Activated CD4-positive, alpha-beta T cell treated with anti-CD3 and anti-CD28 coated beads for 36 hours (primary cell): Measurements from ENCODE around the gene LUC7L2. TPM values are rescaled to one million over a fixed set of nuclear protein-coding genes. Genes with fewer than 3 reads are reported as not detected.
A peak's percentile ranks its signal among the peaks of the same experiment; 100 is the strongest.
"Not testable (repeated sequence)": the region's sequence is repeated elsewhere in the genome, so short reads cannot be mapped to it uniquely, and the experiment has no call there.

Experiments used
- ATAC-seq: fragments of 200-7000 bp; cut with Tn5 transposase; one replicate; pipeline ENCODE4 v1.10.0; 2021; ENCODE audit warnings: mild to moderate bottlenecking, moderate library complexity
- CTCF ChIA-PET: fragments of 350-600 bp; sonication (Branson Sonifier 250); formaldehyde crosslinking; loops from one replicate; lab custom pipeline; 2021; ENCODE audit warnings: antibody characterized with exemption; lab: Charles Lee
- POLR2A ChIA-PET: fragments of 350-600 bp; sonication (Branson Sonifier 250); formaldehyde crosslinking; loops from one replicate; lab custom pipeline; 2021; ENCODE audit warnings: antibody characterized with exemption, inconsistent platforms; lab: Charles Lee
- DNase-seq: peaks from one replicate; pipeline ENCODE4 v3.0.0-alpha.2; 2020
- H3K27ac Mint-ChIP-seq: one replicate; pipeline ENCODE4 v1.8.0; 2021; ENCODE audit warnings: mixed read lengths
- H3K27me3 Mint-ChIP-seq: one replicate; pipeline ENCODE4 v1.8.0; 2021; ENCODE audit warnings: mixed read lengths
- H3K36me3 Mint-ChIP-seq: one replicate; pipeline ENCODE4 v1.8.0; 2021; ENCODE audit warnings: low read depth, mixed read lengths
- H3K4me1 Mint-ChIP-seq: one replicate; pipeline ENCODE4 v1.8.0; 2021; ENCODE audit warnings: mixed read lengths
- H3K4me3 Mint-ChIP-seq: one replicate; pipeline ENCODE4 v1.8.0; 2021; ENCODE audit warnings: mild to moderate bottlenecking, moderate library complexity, mixed read lengths
- H3K9me3 Mint-ChIP-seq: one replicate; pipeline ENCODE4 v1.8.0; 2021; ENCODE audit warnings: low read depth, mixed read lengths
- intact Hi-C, 2 experiments: fragments of 100-400 bp; cut with DNase I in 1 of 2; cut with micrococcal nuclease in 1 of 2; formaldehyde crosslinking; loops; one replicate each; pipeline versions ENCODE4 v1.14.2 to v1.15.1; 2022 to 2024; cut with DNase I, micrococcal nuclease
- total RNA-seq, 2 experiments: library from RNA; stranded (reverse); gene quantifications; one replicate each; pipeline ENCODE4 v1.2.3, GENCODE V29; 2021

Gene LUC7L2
- total RNA-seq, 2 experiments from 2014 or later = 124 to 126 TPM

DNA sequence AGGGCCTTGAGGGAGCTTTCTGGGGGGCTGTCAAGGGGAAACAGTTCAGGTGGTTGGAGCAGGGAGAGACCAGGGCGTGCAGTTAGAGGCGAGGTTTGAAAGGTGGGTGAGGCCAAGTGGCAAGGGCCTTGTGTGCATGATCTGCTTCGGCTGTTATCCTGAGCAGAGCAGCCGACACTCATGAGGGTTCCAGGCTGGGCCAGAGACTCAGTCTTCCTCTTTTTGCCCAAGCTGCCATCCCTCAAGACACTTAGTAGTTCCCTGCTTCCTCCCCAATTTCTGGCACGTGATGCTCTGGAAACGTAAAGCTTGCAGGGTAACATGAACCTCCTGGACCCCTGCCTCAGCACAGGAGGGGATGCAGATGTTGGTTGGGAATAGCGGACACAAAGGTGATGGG is 79.7 kb downstream of the LUC7L2 start:
- Mint-ChIP-seq H3K27ac (no peak overlapping the region), H3K27me3 (no peaks in the 10 kb centered on the region), H3K4me3 (no peak overlapping the region), H3K9me3 (no peaks in the 10 kb centered on the region), H3K4me1 (peaks cover 3% of the 10 kb centered on the region), H3K36me3 (no peaks in the 10 kb centered on the region)
- ChIA-PET POLR2A (interaction anchor here (0.6 kb wide), 1 partner anchor 161 kb away, joined by 5 read pairs; no protein-coding TSS in a partner anchor), CTCF (interaction anchor here (0.7 kb wide), 1 partner anchor 47 kb away, joined by 4 read pairs; no protein-coding TSS in a partner anchor)
- DNase-seq (no peak), ATAC-seq (no peak)
- intact Hi-C loops = no loop called here

GRCh38 chr7:139441961-139442360 is 82.3 kb downstream of the LUC7L2 start:
- H3K4me1 Mint-ChIP-seq = no peaks in the 10 kb centered on the region
- no peaks in the 10 kb centered on the region for H3K27me3 Mint-ChIP-seq
- intact Hi-C loops = no loop called here
- DNase-seq (no peak), ATAC-seq (no peak)
- H3K4me3 Mint-ChIP-seq = no peak overlapping the region
- no peaks in the 10 kb centered on the region for H3K9me3 Mint-ChIP-seq
- H3K27ac Mint-ChIP-seq = no peak overlapping the region
- ChIA-PET POLR2A (no interaction called here), CTCF (no interaction called here)
- H3K36me3 Mint-ChIP-seq = no peaks in the 10 kb centered on the region

GRCh38 chr7:139446051-139446890 is 86.6 kb downstream of the LUC7L2 start:
- H3K27me3 Mint-ChIP-seq = no peaks in the 10 kb centered on the region
- H3K4me3 Mint-ChIP-seq = no peak overlapping the region
- ChIA-PET CTCF (interaction anchor here (3.2 kb wide), 1 partner anchor 12 kb away, joined by 25 read pairs; no protein-coding TSS in a partner anchor), POLR2A (interaction anchor here (0.7 kb wide), 1 partner anchor 139 kb away, joined by 3 read pairs; no protein-coding TSS in a partner anchor)
- ATAC-seq = no peak
- H3K36me3 Mint-ChIP-seq = no peaks in the 10 kb centered on the region
- intact Hi-C loops = no loop called here
- H3K4me1 Mint-ChIP-seq = no peaks in the 10 kb centered on the region
- H3K27ac Mint-ChIP-seq = no peak overlapping the region
- no peak for DNase-seq
- no peaks in the 10 kb centered on the region for H3K9me3 Mint-ChIP-seq

DNA sequence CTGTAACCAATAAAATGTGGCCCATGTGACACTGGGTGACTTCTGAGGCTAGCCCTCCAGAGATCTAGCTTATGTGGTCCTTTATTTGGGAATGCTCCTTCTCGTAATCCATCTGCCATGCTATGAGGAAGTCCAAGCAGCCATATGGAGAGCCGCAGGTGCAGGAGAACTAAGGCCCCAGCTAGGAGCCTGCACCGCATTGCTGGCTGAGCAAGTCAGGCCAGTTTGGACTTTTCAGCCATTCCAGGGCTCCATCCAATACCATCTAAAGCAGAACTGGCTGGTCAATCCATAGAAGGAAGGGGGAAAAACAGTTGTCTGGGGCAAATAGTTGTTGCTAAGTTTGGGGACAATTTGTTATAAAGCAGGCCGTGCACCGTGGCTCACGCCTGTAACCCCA is 91.2 kb downstream of the LUC7L2 start:
- POLR2A ChIA-PET = no interaction called here
- ATAC-seq (no peak), DNase-seq (no peak)
- intact Hi-C loops = no loop called here
- Mint-ChIP-seq H3K4me3 (no peak overlapping the region), H3K27ac (no peak overlapping the region), H3K9me3 (no peaks in the 10 kb centered on the region), H3K4me1 (no peaks in the 10 kb centered on the region), H3K36me3 (no peaks in the 10 kb centered on the region), H3K27me3 (no peaks in the 10 kb centered on the region)
- CTCF ChIA-PET = no interaction called here

GRCh38 chr7:139451638-139452037 is 91.9 kb downstream of the LUC7L2 start:
- ChIA-PET POLR2A (no interaction called here), CTCF (interaction anchor here (1.1 kb wide), 1 partner anchor 58 kb away, joined by 3 read pairs; no protein-coding TSS in a partner anchor)
- ATAC-seq (peak; percentile 44), DNase-seq (no peak)
- H3K4me3 Mint-ChIP-seq = no peak overlapping the region
- no peaks in the 10 kb centered on the region for H3K4me1 Mint-ChIP-seq
- intact Hi-C loops = no loop called here
- H3K27me3 Mint-ChIP-seq = no peaks in the 10 kb centered on the region
- H3K27ac Mint-ChIP-seq = no peak overlapping the region
- no peaks in the 10 kb centered on the region for H3K9me3 Mint-ChIP-seq
- no peaks in the 10 kb centered on the region for H3K36me3 Mint-ChIP-seq

DNA sequence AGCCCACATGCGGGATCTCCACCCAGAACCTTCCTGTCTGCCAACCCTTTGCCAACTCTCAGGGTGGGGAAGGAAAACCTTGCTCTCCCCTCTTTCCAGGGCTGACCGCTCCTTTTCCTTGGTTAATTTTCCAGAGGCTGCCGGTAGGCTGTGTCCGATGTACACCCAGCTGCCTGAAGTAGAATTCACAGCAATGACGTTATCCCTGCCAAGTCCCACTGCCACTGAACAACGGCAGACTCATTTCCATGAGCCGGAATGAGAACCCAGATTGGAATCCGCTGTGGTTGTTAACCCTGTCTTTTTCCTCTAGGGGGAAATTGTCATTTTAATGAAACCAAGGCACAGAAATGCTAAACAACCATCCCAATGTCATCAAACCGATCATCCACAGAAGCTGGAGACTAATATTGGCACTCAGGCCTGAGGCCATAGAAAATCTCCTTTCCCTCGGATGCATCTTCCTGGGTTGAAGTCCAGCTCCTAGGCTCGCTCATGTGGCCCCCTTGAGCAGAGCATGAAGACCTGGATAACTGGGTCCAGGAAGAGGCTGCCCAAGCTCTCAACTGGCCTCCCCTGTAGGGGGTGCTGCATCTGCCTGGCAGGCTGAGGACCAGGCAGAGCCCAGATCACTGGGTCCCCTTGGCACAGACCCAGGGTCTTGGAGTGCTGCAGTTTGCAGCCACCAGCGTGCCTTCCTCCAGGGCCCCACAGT is 93.4 kb downstream of the LUC7L2 start:
- ChIA-PET POLR2A (interaction anchor here (0.6 kb wide), 1 partner anchor 907 kb away, joined by 4 read pairs; no protein-coding TSS in a partner anchor), CTCF (no interaction called here)

GRCh38 chr7:139453673-139454321 is 94.1 kb downstream of the LUC7L2 start:
- Mint-ChIP-seq H3K27ac (no peak overlapping the region), H3K4me3 (no peak overlapping the region), H3K9me3 (no peaks in the 10 kb centered on the region), H3K27me3 (no peaks in the 10 kb centered on the region), H3K36me3 (no peaks in the 10 kb centered on the region), H3K4me1 (no peaks in the 10 kb centered on the region)
- intact Hi-C loops = no loop called here
- DNase-seq (no peak), ATAC-seq (no peak)
- CTCF ChIA-PET = no interaction called here
- POLR2A ChIA-PET = no interaction called here

More for the DNA sequence above, 93.4 kb downstream of the LUC7L2 start:
- Mint-ChIP-seq H3K4me3 (no peak overlapping the region), H3K36me3 (no peaks in the 10 kb centered on the region), H3K27ac (no peak overlapping the region), H3K27me3 (no peaks in the 10 kb centered on the region), H3K4me1 (no peaks in the 10 kb centered on the region), H3K9me3 (no peaks in the 10 kb centered on the region)
- DNase-seq (no peak), ATAC-seq (no peak)
- intact Hi-C loops = no loop called here

DNA sequence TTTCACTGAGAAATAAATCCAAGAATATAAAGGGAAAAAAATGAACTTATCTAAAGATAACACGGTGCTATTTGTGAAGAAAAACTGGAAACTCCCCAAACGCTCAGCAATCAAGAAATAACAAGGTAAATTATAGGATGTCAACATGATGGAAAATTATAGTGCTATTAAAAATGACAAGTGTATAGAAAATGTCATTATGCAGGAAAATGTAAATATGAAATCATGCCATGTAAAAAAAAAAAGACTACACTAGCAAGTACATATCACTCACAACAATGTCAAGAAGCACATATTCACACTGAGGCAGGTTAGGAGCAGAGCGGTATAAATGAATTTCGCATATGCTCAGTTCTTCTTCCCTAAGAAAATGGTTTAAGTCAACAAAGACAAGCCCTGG is 96.1 kb downstream of the LUC7L2 start:
- no peaks in the 10 kb centered on the region for H3K36me3 Mint-ChIP-seq
- DNase-seq (no peak), ATAC-seq (no peak)
- no peaks in the 10 kb centered on the region for H3K4me1 Mint-ChIP-seq
- intact Hi-C loops = no loop called here
- POLR2A ChIA-PET = no interaction called here
- H3K27ac Mint-ChIP-seq = no peak overlapping the region
- CTCF ChIA-PET = no interaction called here
- H3K9me3 Mint-ChIP-seq = no peaks in the 10 kb centered on the region
- H3K4me3 Mint-ChIP-seq = no peak overlapping the region
- no peaks in the 10 kb centered on the region for H3K27me3 Mint-ChIP-seq

DNA sequence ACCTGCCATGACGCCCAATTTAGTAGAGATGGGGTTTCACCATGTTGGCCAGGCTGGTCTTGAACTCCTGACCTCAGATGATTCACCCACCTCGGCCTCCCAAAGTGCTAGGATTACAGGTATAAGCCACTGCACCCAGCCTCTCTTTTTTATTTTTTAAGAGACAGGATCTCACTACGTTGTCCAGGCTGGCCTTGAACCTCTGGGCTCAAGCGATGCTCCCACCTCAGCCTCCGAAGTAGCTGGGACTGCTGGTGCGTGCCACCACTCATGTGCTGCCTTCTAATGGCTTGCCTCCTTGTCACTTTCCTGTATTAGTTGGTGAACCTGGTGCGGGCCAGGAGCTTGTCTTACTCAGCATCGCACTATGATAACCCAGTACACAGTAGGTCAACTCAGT is 96.8 kb downstream of the LUC7L2 start:
- POLR2A ChIA-PET = no interaction called here

GRCh38 chr7:139457153-139457946 is 97.7 kb downstream of the LUC7L2 start:
- no peak for ATAC-seq
- ChIA-PET CTCF (no interaction called here), POLR2A (no interaction called here)
- no peaks in the 10 kb centered on the region for H3K9me3 Mint-ChIP-seq
- H3K27ac Mint-ChIP-seq = no peak overlapping the region
- DNase-seq = no peak
- H3K4me3 Mint-ChIP-seq = no peak overlapping the region
- H3K36me3 Mint-ChIP-seq = no peaks in the 10 kb centered on the region
- H3K27me3 Mint-ChIP-seq = no peaks in the 10 kb centered on the region
- intact Hi-C loops = no loop called here
- H3K4me1 Mint-ChIP-seq = no peaks in the 10 kb centered on the region

More for the DNA sequence above, 96.8 kb downstream of the LUC7L2 start:
- no peak for ATAC-seq
- H3K36me3 Mint-ChIP-seq = no peaks in the 10 kb centered on the region
- no peak overlapping the region for H3K27ac Mint-ChIP-seq
- H3K4me3 Mint-ChIP-seq = no peak overlapping the region
- no peaks in the 10 kb centered on the region for H3K27me3 Mint-ChIP-seq
- H3K4me1 Mint-ChIP-seq = no peaks in the 10 kb centered on the region
- CTCF ChIA-PET = no interaction called here
- intact Hi-C loops = no loop called here
- no peaks in the 10 kb centered on the region for H3K9me3 Mint-ChIP-seq
- no peak for DNase-seq

GRCh38 chr7:139463421-139463820 is 103.7 kb downstream of the LUC7L2 start:
- H3K4me3 Mint-ChIP-seq, ATAC-seq, POLR2A ChIA-PET, H3K27me3 Mint-ChIP-seq, intact Hi-C loops, H3K4me1 Mint-ChIP-seq, CTCF ChIA-PET, H3K36me3 Mint-ChIP-seq, H3K9me3 Mint-ChIP-seq, H3K27ac Mint-ChIP-seq, DNase-seq: not testable (repeated sequence)
